GM13977 (cell line): ENCODE data around the gene ASB18.

Experiments used
- DNase-seq: peaks from one replicate; pipeline ENCODE4 v3.0.0; 2012; ENCODE audit warnings: low spot score
- in situ Hi-C: fragments of 300-500 bp; cut with MboI; formaldehyde crosslinking; loops from one replicate; pipeline ENCODE4 v1.12.0; 2022; ENCODE audit warnings: low sequenced_read_pairs, low pct_unique_long_range_greater_than_20kb, mixed read lengths, inconsistent platforms; ENCODE audit not compliant: unreplicated experiment
- TF ChIP-seq, protein P1 (sequence below): IDR thresholded peaks from 2 replicates; pipeline ENCODE4 v1.5.1; 2012; ENCODE audit warnings: mild to moderate bottlenecking, control low read depth; ENCODE audit not compliant: insufficient read depth; ENCODE audit errors: extremely low read depth, missing control alignments

ASB18 gene

DNA sequence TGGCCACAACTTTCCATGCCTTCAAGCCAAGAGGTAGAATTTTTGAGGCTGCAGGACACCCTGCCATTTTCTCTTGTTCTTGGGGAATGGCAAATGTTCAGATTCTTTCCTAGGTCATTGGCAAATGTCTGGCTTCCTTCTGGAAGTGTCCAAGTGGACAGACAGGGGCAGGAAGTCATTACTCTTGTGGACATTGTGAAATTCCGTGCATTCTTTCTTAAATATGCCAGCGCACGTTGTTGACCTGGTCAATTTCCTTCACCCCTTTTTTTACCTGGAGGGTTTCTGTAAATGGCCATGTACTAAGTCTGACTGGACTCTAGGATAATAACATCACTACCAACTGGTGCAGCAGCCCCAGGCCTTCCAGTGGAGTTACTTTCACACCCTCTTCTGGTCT, 13.9 kb downstream of the ASB18 start:
- in situ Hi-C loops, result no loop called here
- no peak for DNase-seq
- TF ChIP-seq, protein P1, sequence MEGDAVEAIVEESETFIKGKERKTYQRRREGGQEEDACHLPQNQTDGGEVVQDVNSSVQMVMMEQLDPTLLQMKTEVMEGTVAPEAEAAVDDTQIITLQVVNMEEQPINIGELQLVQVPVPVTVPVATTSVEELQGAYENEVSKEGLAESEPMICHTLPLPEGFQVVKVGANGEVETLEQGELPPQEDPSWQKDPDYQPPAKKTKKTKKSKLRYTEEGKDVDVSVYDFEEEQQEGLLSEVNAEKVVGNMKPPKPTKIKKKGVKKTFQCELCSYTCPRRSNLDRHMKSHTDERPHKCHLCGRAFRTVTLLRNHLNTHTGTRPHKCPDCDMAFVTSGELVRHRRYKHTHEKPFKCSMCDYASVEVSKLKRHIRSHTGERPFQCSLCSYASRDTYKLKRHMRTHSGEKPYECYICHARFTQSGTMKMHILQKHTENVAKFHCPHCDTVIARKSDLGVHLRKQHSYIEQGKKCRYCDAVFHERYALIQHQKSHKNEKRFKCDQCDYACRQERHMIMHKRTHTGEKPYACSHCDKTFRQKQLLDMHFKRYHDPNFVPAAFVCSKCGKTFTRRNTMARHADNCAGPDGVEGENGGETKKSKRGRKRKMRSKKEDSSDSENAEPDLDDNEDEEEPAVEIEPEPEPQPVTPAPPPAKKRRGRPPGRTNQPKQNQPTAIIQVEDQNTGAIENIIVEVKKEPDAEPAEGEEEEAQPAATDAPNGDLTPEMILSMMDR, result no peak

DNA sequence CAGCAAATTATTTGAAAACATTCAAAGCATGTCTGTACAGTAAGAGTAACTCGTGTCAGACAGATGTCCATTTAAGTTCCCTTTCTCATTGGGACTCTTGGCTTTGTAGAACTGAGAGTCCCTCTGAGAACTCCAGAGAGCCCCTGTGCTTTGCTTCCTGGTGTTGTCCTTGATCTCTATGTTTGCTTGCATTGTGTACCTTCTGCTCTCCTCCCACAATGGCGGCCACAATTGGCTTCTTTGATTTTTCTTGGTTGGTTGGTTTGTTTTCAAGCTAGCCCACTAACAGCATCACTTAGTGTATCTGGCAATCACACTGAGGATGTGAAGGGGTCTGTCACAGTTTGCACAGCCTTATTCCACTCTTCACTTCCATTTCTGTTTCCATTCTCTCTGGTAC, 15.1 kb downstream of the ASB18 start:
- in situ Hi-C loops, result no loop called here
- DNase-seq, result no peak
- TF ChIP-seq, protein P1, result no peak

DNA sequence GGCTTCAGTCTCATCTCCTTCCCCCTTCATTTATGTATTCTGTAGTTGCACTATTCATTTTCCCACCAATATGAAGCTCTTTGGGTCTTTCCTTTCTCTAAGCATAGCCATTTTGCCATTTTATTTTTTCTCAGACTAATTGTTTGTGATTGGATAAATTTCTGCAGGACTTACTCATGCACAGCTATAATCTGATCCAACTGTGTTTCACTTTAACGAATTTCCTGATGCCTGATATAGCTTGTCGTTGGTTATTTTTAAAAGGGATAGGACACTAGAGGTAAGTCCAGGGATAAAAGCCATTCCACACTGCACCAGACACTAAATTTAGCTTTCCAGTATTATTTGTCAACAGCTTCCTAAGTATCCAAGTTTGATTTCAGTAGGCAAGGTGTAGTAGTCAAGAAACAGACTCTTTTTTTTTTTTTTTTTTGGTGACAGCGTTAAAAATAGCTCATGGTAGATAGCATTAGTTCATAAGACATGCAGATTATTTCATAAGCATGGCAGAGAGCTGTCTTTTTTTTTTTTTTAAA, 17.4 kb downstream of the ASB18 start:
- no peak for DNase-seq
- TF ChIP-seq, protein P1, result no peak
- in situ Hi-C loops, result no loop called here

DNA sequence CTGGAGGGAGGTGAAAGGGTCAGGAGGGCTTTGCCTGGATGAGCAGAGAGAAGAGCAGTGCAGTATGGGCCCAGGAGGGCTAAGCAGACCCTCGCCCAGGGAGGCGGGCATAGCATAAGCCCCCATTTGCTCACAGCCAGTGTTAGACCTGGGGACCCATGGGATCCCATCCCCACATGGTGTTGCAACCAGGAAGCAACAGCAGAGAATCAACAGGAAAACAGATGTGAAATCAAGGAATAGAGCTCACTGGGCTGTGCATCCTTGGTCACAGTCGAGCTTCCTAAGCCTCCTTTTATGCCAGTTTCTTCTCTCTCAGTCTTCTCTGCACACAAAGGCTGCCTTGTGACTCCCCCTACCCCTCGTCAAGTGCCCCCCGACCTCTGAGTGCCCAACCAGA, 19.9 kb downstream of the ASB18 start:
- DNase-seq, result no peak
- in situ Hi-C loops, result no loop called here
- TF ChIP-seq, protein P1, result no peak

DNA sequence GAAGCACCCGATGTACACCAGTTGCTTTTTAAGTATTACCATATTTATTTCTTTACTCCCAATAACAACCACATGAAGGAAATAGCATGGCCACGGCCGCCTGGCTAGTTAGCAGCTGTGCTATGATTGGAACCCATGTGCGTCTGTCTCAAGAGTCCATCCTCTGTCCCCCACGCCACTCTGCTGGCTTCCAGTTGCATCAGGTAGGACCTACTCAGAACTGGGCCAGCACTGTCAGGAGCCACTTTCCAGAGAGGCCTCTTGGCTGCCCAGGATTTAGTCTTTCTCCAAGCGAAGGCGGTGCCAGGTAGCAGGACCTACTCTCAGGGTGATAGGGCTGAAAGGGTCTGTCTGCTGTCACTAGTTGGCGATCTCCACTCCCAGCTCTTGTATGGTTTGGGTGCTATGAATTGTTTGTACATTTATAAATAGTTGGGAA, 22.1 kb downstream of the ASB18 start:
- in situ Hi-C loops, result no loop called here
- TF ChIP-seq, protein P1, result no peak
- no peak for DNase-seq

DNA sequence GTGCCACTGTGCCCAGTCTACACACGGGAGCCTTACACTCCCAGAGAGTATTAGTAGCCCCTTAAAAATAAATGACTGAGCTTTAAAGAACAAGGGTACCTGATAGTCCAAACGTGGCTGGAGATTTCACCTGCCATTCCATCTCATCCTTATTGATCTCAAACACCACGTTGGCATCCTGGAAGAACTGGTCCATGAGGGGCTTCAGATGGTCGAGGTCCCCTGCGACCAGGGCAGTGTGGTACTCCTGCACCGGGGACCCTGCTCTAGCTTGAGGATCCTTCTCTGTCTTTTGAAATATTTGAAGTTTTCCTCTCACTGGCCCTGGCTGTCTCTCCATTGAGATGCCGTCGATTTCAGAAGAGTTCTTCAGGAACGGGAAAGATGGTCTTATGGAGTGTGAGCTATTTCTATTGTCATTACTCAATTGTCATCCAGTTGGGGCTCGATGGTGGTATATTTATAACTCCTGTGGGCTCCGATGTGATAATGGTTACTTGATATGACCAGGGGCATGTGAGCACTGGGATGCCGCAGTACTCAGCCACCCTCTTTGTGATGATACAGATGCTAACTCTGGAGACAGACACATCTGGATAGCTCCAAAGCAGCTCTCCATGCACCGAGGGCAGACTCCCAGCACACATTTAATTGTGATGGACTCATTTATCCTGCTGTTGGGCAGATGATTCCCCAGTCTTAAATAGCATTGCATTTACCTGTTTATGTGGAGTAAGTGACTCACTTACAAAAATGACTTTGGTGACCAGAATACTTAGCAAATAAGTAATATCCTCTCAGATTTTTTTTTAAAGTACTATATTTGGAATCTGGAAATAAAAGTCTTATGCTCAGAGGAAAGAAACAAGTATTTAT, 22.8 kb downstream of the ASB18 start:
- no peak for DNase-seq
- in situ Hi-C loops, result no loop called here
- TF ChIP-seq, protein P1, result no peak
